HG02798 (cell line): ENCODE results near the gene PPP1R1C.

Experiments used
- ATAC-seq: cut with Tn5 transposase; IDR thresholded peaks from one replicate; pipeline ENCODE4 v1.9.1; 2021; ENCODE audit warnings: mild to moderate bottlenecking; ENCODE audit not compliant: unreplicated experiment, poor library complexity

The PPP1R1C gene

GRCh38 chr2:182090486-182090885, 104.8 kb downstream of the PPP1R1C start:
- ATAC-seq, result no peak

- no peak for ATAC-seq
Measured at GRCh38 chr2:182097571-182098164, 112.0 kb downstream of the PPP1R1C start.

- ATAC-seq, result no peak
Measured at GRCh38 chr2:182098648-182099047, 113.0 kb downstream of the PPP1R1C start.

GRCh38 chr2:182101263-182101662, 115.6 kb downstream of the PPP1R1C start:
- no peak for ATAC-seq

GRCh38 chr2:182103526-182103925, 117.9 kb downstream of the PPP1R1C start:
- ATAC-seq, result no peak

GRCh38 chr2:182110347-182110746, 124.7 kb downstream of the PPP1R1C start:
- no peak for ATAC-seq

GRCh38 chr2:182113334-182113733, 127.7 kb downstream of the PPP1R1C start:
- ATAC-seq, result no peak

- ATAC-seq, result no peak
Measured at GRCh38 chr2:182115258-182115657, 129.6 kb downstream of the PPP1R1C start.

- ATAC-seq, result no peak
Measured at GRCh38 chr2:182116774-182117173, 131.1 kb downstream of the PPP1R1C start.

GRCh38 chr2:182117196-182117595, 131.5 kb downstream of the PPP1R1C start:
- no peak for ATAC-seq

GRCh38 chr2:182128821-182129707, 143.4 kb downstream of the PPP1R1C start:
- no peak for ATAC-seq

GRCh38 chr2:182132605-182133004, 147.0 kb downstream of the PPP1R1C start:
- ATAC-seq, result no peak

DNA sequence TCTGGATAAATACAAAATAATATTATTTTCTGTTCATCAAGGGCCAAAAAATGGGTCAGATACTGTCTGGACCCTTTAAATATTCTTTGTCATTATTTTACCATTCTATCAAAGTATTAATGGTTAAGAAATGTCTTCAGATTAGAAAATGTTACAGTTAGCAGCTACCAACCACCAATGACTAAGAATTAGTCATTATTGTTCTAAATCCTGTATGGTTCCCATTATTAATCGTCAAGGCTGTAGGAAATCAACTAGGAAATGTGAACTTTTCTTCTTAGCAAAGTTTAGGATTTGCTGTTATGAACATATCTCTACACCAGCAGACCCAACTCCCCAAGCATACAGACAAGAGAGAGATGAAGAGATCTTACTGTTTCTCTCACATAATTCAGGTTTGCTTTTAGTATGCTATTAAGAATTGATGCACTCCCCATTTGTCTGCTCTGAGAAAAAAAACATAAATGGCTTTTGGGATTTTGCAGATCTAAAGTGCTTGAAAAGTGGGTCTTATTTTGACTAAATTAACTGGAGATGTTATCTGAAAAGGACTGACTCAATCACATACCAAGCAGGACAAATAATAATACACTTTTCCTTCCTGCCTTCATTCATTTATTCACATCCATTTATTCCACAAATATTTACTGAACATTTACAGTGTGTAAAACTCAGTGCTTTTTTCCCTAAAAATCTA, 147.7 kb downstream of the PPP1R1C start:
- ATAC-seq, result no peak

DNA sequence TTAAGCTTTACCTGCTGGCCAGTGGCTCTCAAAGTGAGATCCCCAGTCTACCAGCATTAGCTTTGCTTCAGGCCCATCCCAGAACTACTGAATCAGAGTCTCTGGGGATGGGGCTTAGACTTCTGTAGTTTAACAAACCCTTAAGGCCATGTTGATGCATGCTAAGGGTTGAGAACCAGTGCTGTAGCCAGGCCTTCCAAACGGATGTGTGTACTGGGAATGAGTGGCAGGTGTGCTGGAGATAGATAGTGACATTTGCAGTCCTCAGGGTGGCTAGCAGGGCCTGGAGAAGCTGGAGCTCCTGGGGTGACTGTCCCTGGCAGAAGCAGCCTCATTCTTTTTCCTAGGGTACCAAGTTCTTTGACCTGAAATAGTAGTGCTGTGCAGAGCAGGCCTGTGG, 148.5 kb downstream of the PPP1R1C start:
- no peak for ATAC-seq

- no peak for ATAC-seq
Measured at GRCh38 chr2:182142062-182142461, 156.4 kb downstream of the PPP1R1C start.

DNA sequence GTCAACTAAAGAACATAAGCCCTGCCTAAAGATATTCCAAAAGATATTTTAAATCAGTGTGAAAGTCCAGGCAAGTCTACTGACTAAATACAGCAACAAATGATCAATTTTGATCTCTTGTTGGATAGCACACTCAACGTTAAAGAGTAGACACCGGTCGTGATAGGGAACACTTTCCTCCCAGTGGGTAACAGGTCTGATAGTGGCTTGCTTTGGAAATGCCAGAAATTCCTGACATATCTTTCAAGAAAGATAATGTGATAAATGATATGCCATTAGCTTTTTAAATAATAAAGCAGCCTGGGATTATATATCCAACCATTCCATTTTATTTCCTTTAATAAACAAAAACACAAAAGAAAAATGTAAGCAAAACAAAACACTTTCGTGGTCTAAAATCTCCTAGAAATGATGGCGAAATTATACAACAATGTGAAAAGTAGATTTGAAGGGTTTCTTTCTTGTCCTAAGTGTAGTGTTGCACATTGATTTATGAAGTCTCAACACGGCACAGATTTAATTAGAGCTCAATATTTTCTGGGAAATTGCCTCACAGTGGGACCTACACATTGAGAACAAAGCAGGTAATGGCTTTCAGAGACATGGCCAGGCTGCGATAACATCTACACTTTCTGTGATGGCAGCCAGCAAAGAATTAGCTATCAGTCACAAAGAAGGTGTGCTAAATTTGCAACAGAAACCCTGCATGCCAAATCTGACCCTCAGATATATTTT, 158.6 kb downstream of the PPP1R1C start:
- ATAC-seq, result no peak

DNA sequence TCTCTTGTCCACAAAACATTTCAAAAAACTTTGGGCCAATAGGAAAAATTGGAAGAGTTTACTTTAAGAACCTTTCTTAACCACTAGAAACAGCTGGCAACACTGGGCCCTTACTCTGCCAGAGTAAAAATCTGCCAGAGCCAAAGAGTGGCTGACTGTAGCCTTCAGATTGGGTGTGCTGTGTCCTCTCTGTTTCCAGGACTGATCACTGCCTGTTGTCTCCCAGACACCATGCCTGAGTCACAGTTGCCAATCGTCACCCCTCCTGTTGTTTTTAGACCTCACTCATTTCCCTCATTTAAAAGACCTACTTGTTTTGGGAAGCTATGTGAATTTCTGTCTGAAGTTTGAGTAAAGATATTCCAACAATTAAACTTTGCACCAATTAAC, 159.1 kb downstream of the PPP1R1C start:
- ATAC-seq, result no peak

DNA sequence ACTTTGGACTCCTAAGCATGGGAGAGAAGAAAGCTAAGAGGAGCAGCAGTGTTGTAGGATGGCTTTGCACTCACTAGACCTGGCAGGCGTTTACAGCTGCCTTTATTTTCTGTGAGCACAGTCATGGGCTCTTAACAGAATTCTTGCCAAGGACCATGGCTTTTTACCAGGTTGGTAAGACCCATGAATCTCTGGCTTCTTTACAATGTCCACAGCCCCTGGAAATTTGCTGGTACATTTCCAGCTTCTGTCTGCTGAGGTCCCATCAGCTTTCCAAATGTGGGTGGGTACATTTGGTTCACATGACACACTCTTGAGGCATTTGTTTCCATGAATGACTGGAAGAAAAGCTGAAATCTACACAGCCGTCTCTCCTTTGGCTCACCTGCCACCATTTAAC, 162.7 kb downstream of the PPP1R1C start:
- no peak for ATAC-seq

DNA sequence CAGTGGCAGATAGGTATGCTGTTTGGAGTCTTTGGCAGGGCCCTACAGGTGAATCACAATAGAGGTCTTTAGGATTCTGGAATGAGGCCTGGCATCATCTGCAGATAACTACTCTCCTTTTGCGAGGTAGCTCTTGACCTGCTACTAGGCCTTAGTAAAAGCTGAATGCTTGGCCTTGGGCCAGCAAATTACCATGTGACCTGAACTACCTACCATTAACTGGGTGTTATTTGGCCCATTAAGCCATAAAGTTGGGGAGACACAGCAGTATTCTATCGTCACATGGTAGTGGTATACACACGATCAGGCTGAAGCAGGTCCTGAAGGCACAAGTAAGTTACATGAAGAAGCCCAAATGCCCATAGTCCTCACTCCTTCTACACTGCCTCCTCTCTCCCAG, 178.2 kb downstream of the PPP1R1C start:
- no peak for ATAC-seq

DNA sequence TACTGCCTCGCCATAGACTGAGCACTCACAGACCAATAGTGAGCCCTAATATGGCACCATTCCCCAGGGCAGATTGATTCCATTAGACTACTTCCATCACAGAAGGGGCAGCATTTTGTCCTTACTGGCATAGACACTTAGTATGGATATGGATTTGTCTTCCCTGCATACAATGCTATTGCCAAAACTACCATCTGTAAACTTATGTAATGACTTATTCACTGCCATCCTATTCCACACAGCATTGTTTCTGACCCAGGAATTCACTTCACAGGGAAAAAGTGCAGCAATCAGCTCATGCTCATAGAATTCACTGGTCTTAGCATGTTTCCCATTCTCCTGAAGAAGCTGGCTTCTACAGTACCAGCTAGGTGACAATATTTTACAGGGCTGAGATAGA, 179.0 kb downstream of the PPP1R1C start:
- no peak for ATAC-seq

DNA sequence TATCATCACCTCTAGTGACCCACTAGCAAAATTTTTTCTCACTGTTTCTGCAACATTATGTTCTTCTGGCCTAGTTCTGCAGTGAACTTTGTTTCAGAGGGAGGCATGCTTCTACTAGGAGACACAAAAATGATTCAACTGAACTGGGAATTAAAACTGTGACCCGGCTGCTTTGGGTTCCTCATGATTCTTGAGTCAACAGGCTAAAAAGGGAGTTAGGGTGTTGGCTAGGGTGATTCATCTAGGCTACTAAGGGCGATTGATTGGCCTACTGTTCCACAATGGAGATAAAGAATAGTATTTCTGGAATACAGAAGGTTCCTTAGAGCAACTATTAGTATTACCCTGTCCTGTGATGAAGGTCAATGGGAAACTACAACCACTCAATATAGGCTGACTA, 179.5 kb downstream of the PPP1R1C start:
- ATAC-seq, result no peak
